DOHH2 (cell line): Measurements from ENCODE around the gene OLFML2A.

Experiments used
- H3F3A ChIP-seq: fragments of 200-600 bp; sonication (generic), shearing (Covaris generic); 2 replicates; pipeline ENCODE4 v1.6.0; 2016; ENCODE audit warnings: antibody characterized with exemption, mild to moderate bottlenecking; ENCODE audit not compliant: control insufficient read depth, insufficient read depth
- H3K27ac ChIP-seq: fragments of 200-600 bp; sonication (generic); 2 replicates; pipeline ENCODE4 v1.5.1; 2014; ENCODE audit warnings: low read depth, mild to moderate bottlenecking, low read length, moderate library complexity
- H3K27me3 ChIP-seq: fragments of 200-600 bp; sonication (generic); 2 replicates; pipeline ENCODE4 v1.6.1; 2014; ENCODE audit warnings: mild to moderate bottlenecking, low read length, mixed read lengths; ENCODE audit not compliant: control insufficient read depth
- H3K36me3 ChIP-seq: fragments of 200-600 bp; sonication (generic); 2 replicates; pipeline ENCODE4 v1.6.1; 2014; ENCODE audit warnings: mild to moderate bottlenecking, low read length, moderate library complexity, mixed read lengths; ENCODE audit not compliant: control insufficient read depth
- H3K4me1 ChIP-seq: fragments of 200-600 bp; sonication (generic); 2 replicates; pipeline ENCODE4 v1.6.1; 2014; ENCODE audit warnings: mild to moderate bottlenecking, low read length, mixed read lengths; ENCODE audit not compliant: control insufficient read depth
- H3K4me2 ChIP-seq: fragments of 200-600 bp; sonication (generic); 2 replicates; pipeline ENCODE4 v1.6.0; 2014; ENCODE audit warnings: mild to moderate bottlenecking, low read length, moderate library complexity
- H3K4me3 ChIP-seq: fragments of 200-600 bp; sonication (generic); 2 replicates; pipeline ENCODE4 v1.5.1; 2014; ENCODE audit warnings: mild to moderate bottlenecking, low read length, mixed read lengths
- H3K79me2 ChIP-seq: fragments of 200-600 bp; sonication (generic); 2 replicates; pipeline ENCODE4 v1.6.1; 2014; ENCODE audit warnings: mild to moderate bottlenecking, low read length, mixed read lengths; ENCODE audit not compliant: control insufficient read depth
- H3K9me2 ChIP-seq: fragments of 200-600 bp; sonication (generic); replicated peaks from 2 replicates; pipeline ENCODE4 v1.6.1; 2014; ENCODE audit warnings: mild to moderate bottlenecking, low read length, mixed read lengths; ENCODE audit not compliant: control insufficient read depth
- H3K9me3 ChIP-seq: fragments of 200-600 bp; sonication (generic); 2 replicates; pipeline ENCODE4 v1.6.1; 2014; ENCODE audit warnings: antibody characterized with exemption, low read length, mixed read lengths; ENCODE audit not compliant: control insufficient read depth, insufficient read depth
- H4K20me1 ChIP-seq: fragments of 200-600 bp; sonication (generic); 2 replicates; pipeline ENCODE4 v1.6.0; 2014; ENCODE audit warnings: low read depth, mild to moderate bottlenecking, antibody characterized with exemption, low read length, moderate library complexity; ENCODE audit not compliant: control insufficient read depth, insufficient read depth
- CTCF ChIP-seq: fragments of 200-600 bp; sonication (generic); IDR thresholded peaks from one replicate; pipeline ENCODE4 v1.5.1; 2014; ENCODE audit warnings: antibody characterized with exemption, mild to moderate bottlenecking, low read depth, low read length; ENCODE audit not compliant: poor library complexity, severe bottlenecking
- EZH2phosphoT487 ChIP-seq: fragments of 200-600 bp; sonication (generic); IDR thresholded peaks from 2 replicates; pipeline ENCODE4 v1.6.1; 2017; ENCODE audit warnings: borderline replicate concordance, mild to moderate bottlenecking, antibody characterized with exemption, low read length, moderate library complexity, mixed read lengths

Gene OLFML2A

GRCh38 chr9:124765439-124765835 lies 11.5 kb upstream of the OLFML2A start:
- Histone ChIP-seq H3K9me3 (no peaks in the 10 kb centered on the region), H3F3A (peaks cover 3% of the 10 kb centered on the region; the same call in 1 of the 2 replicates), H3K4me1 (peaks cover 61% of the 10 kb centered on the region), H3K9me2 (no peaks in the 10 kb centered on the region), H4K20me1 (0 out of 2 replicates have a peak, but pooled peaks cover 5% of the 10 kb centered on the region), H3K79me2 (peaks cover 76% of the 10 kb centered on the region), H3K36me3 (no peaks in the 10 kb centered on the region), H3K27me3 (peaks cover 15% of the 10 kb centered on the region), H3K27ac (no peak overlapping the region), H3K4me3 (peak overlapping the region; percentile 0), H3K4me2 (peak overlapping the region; percentile 47)
- TF ChIP-seq CTCF (no peak), EZH2phosphoT487 (no peak)

DNA sequence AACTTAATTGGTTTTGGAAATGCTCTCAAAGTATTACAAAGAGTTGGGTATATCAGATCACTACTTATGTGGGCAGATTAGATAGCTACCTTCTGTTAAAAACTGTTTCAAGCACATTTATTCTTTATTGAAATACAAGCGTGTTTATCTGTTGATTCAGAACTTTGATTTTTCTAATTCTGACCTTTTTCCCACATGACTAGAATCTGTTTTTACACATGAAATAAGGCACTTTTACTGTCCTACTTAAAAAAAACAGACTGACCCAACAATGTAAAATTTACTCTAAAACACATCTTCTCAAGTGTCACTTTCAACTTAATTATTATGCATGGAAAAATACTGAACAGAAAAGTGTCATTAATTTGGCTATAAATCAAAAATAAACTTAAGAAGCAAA lies 10.6 kb upstream of the OLFML2A start:
- H3K27ac ChIP-seq: no peak overlapping the region
- peaks cover 74% of the 10 kb centered on the region for H3K79me2 ChIP-seq

GRCh38 chr9:124766815-124767554 lies 9.9 kb upstream of the OLFML2A start:
- Histone ChIP-seq H3F3A (peaks cover 3% of the 10 kb centered on the region; the same call in 1 of the 2 replicates), H3K79me2 (peaks cover 74% of the 10 kb centered on the region)

More for the DNA sequence above, 10.6 kb upstream of the OLFML2A start:
- H3F3A ChIP-seq: peaks cover 3% of the 10 kb centered on the region; the same call in 1 of the 2 replicates
- no peaks in the 10 kb centered on the region for H3K9me3 ChIP-seq
- H3K4me2 ChIP-seq: peak overlapping the region; percentile 47; the same call in 1 of the 2 replicates
- peaks cover 15% of the 10 kb centered on the region for H3K27me3 ChIP-seq
- TF ChIP-seq EZH2phosphoT487 (no peak), CTCF (no peak)
- peaks cover 59% of the 10 kb centered on the region for H3K4me1 ChIP-seq
- H3K4me3 ChIP-seq: no peak overlapping the region
- H3K9me2 ChIP-seq: no peaks in the 10 kb centered on the region
- 0 out of 2 replicates have a peak, but pooled peaks cover 5% of the 10 kb centered on the region for H4K20me1 ChIP-seq
- no peaks in the 10 kb centered on the region for H3K36me3 ChIP-seq

More at GRCh38 chr9:124766815-124767554, 9.9 kb upstream of the OLFML2A start:
- Histone ChIP-seq H3K9me3 (no peaks in the 10 kb centered on the region), H3K4me2 (no peak overlapping the region), H3K27me3 (peaks cover 15% of the 10 kb centered on the region), H3K4me1 (peaks cover 58% of the 10 kb centered on the region), H3K9me2 (no peaks in the 10 kb centered on the region), H3K4me3 (no peak overlapping the region), H3K36me3 (no peaks in the 10 kb centered on the region), H3K27ac (no peak overlapping the region), H4K20me1 (0 out of 2 replicates have a peak, but pooled peaks cover 5% of the 10 kb centered on the region)
- no peak for TF ChIP-seq EZH2phosphoT487
- peak; percentile 25 for TF ChIP-seq CTCF
